ENCODE measurements around the gene DCHS2.

DCHS2 gene

GRCh38 chr4:154343651-154344050 lies 147.9 kb downstream of the DCHS2 start:
- Histone ChIP-seq H3K9me3 (ENCODE audit: low read length) (no peaks in the 10 kb centered on the region), H3K4me2 (ENCODE audit: low read length) (no peak overlapping the region), H3K79me2 (ENCODE audit: insufficient read depth, low read length) (no peaks in the 10 kb centered on the region), H4K20me1 (ENCODE audit: insufficient read depth, low read length) (no peaks in the 10 kb centered on the region), H3K27ac (ENCODE audit: low read depth, low read length, poor library complexity, severe bottlenecking) (no peak overlapping the region), H3K36me3 (ENCODE audit: insufficient read depth, low read length) (no peaks in the 10 kb centered on the region), H3K9me2 (ENCODE audit: low read depth, low read length) (no peaks in the 10 kb centered on the region), H2AFZ (ENCODE audit: low read length) (no peak overlapping the region), H3K27me3 (ENCODE audit: insufficient read depth, low read length) (no peaks in the 10 kb centered on the region), H3K4me3 (ENCODE audit: low read depth, low read length, poor library complexity, severe bottlenecking) (no peak overlapping the region), H3F3A (ENCODE audit: insufficient read depth, low read length) (no peaks in the 10 kb centered on the region), H3K4me1 (ENCODE audit: insufficient read depth, low read length, severe bottlenecking) (no peaks in the 10 kb centered on the region), H3K9ac (ENCODE audit: low read length) (no peak overlapping the region)
- TF ChIP-seq EZH2 (IDR thresholded peaks at IDR 0.05; ENCODE audit: borderline replicate concordance, low read length) = no peak

- Histone ChIP-seq H3F3A (ENCODE audit: insufficient read depth, low read length) (no peaks in the 10 kb centered on the region), H3K9me3 (ENCODE audit: low read length) (no peaks in the 10 kb centered on the region), H3K4me2 (ENCODE audit: low read length) (no peak overlapping the region), H3K79me2 (ENCODE audit: insufficient read depth, low read length) (no peaks in the 10 kb centered on the region), H3K36me3 (ENCODE audit: insufficient read depth, low read length) (no peaks in the 10 kb centered on the region), H3K4me3 (ENCODE audit: low read depth, low read length, poor library complexity, severe bottlenecking) (no peak overlapping the region), H3K4me1 (ENCODE audit: insufficient read depth, low read length, severe bottlenecking) (no peaks in the 10 kb centered on the region), H3K9ac (ENCODE audit: low read length) (no peak overlapping the region), H3K9me2 (ENCODE audit: low read depth, low read length) (no peaks in the 10 kb centered on the region), H3K27me3 (ENCODE audit: insufficient read depth, low read length) (no peaks in the 10 kb centered on the region), H2AFZ (ENCODE audit: low read length) (no peak overlapping the region), H4K20me1 (ENCODE audit: insufficient read depth, low read length) (no peaks in the 10 kb centered on the region), H3K27ac (ENCODE audit: low read depth, low read length, poor library complexity, severe bottlenecking) (no peak overlapping the region)
- TF ChIP-seq CTCF (IDR thresholded peaks at IDR 0.05; ENCODE audit: low read length) = no peak
- TF ChIP-seq EZH2 (IDR thresholded peaks at IDR 0.05; ENCODE audit: borderline replicate concordance, low read length) = no peak
These were observed 150.2 kb downstream of the DCHS2 start for GRCh38 chr4:154341448-154341847.

GRCh38 chr4:154335588-154335987 lies 156.0 kb downstream of the DCHS2 start:
- Histone ChIP-seq H3K27me3 (ENCODE audit: insufficient read depth, low read length) (no peaks in the 10 kb centered on the region), H3K4me1 (ENCODE audit: insufficient read depth, low read length, severe bottlenecking) (no peaks in the 10 kb centered on the region), H3F3A (ENCODE audit: insufficient read depth, low read length) (no peaks in the 10 kb centered on the region), H3K4me2 (ENCODE audit: low read length) (no peak overlapping the region), H3K4me3 (ENCODE audit: low read depth, low read length, poor library complexity, severe bottlenecking) (no peak overlapping the region), H3K36me3 (ENCODE audit: insufficient read depth, low read length) (no peaks in the 10 kb centered on the region), H3K27ac (ENCODE audit: low read depth, low read length, poor library complexity, severe bottlenecking) (no peak overlapping the region), H3K9ac (ENCODE audit: low read length) (no peak overlapping the region), H2AFZ (ENCODE audit: low read length) (no peak overlapping the region), H3K9me2 (ENCODE audit: low read depth, low read length) (no peaks in the 10 kb centered on the region), H3K79me2 (ENCODE audit: insufficient read depth, low read length) (no peaks in the 10 kb centered on the region), H3K9me3 (ENCODE audit: low read length) (no peaks in the 10 kb centered on the region), H4K20me1 (ENCODE audit: insufficient read depth, low read length) (no peaks in the 10 kb centered on the region)
- no peak for TF ChIP-seq CTCF (IDR thresholded peaks at IDR 0.05; ENCODE audit: low read length)
- TF ChIP-seq EZH2 (IDR thresholded peaks at IDR 0.05; ENCODE audit: borderline replicate concordance, low read length) = no peak

- Histone ChIP-seq H3K4me1 (ENCODE audit: insufficient read depth, low read length, severe bottlenecking) (no peaks in the 10 kb centered on the region), H3K9ac (ENCODE audit: low read length) (no peak overlapping the region), H2AFZ (ENCODE audit: low read length) (no peak overlapping the region), H3K9me2 (ENCODE audit: low read depth, low read length) (no peaks in the 10 kb centered on the region), H3K36me3 (ENCODE audit: insufficient read depth, low read length) (no peaks in the 10 kb centered on the region), H3K27ac (ENCODE audit: low read depth, low read length, poor library complexity, severe bottlenecking) (no peak overlapping the region), H3F3A (ENCODE audit: insufficient read depth, low read length) (no peaks in the 10 kb centered on the region), H4K20me1 (ENCODE audit: insufficient read depth, low read length) (no peaks in the 10 kb centered on the region), H3K4me3 (ENCODE audit: low read depth, low read length, poor library complexity, severe bottlenecking) (no peak overlapping the region), H3K27me3 (ENCODE audit: insufficient read depth, low read length) (no peaks in the 10 kb centered on the region), H3K79me2 (ENCODE audit: insufficient read depth, low read length) (no peaks in the 10 kb centered on the region), H3K9me3 (ENCODE audit: low read length) (no peaks in the 10 kb centered on the region), H3K4me2 (ENCODE audit: low read length) (peak overlapping the region; percentile 26; the same call in 1 of the 2 replicates)
- no peak for TF ChIP-seq EZH2 (IDR thresholded peaks at IDR 0.05; ENCODE audit: borderline replicate concordance, low read length)
- no peak for TF ChIP-seq CTCF (IDR thresholded peaks at IDR 0.05; ENCODE audit: low read length)
These were observed 158.7 kb downstream of the DCHS2 start for GRCh38 chr4:154332681-154333421.
